DMS114 treated with DMSO at 0.1 percent for 48 hours (cell line): ENCODE results near the gene ESPL1.

Experiments
- DNase-seq: peaks from one replicate; lab custom pipeline; 2025; ENCODE audit not compliant: unreplicated experiment; lab: John Stamatoyannopoulos, UW

Gene ESPL1

GRCh38 chr12:53255996-53256395 is 12.1 kb upstream of the ESPL1 start:
- DNase-seq: no peak

GRCh38 chr12:53258541-53259539 is 9.3 kb upstream of the ESPL1 start:
- no peak for DNase-seq

DNA sequence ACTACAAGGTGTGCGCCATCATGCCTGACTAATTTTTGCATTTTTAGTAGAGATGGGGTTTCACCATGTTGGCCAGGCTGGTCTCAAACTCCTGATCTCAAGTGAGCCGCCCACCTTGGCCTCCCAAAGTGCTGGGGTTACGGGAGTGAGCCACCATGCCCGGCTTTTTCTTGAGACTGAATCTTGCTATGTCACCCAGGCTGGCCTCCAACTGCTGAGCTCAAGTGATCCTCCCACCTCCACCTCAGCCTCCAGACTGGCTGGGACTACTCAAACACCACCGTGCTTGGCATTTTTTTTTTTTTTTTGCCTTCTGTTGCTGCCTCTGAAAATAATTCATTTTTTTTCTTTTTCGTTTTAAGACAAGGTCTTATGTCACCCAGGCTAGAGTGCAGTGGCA is 8.2 kb upstream of the ESPL1 start:
- no peak for DNase-seq

GRCh38 chr12:53265783-53266182 is 2.3 kb upstream of the ESPL1 start:
- DNase-seq: no peak

DNA sequence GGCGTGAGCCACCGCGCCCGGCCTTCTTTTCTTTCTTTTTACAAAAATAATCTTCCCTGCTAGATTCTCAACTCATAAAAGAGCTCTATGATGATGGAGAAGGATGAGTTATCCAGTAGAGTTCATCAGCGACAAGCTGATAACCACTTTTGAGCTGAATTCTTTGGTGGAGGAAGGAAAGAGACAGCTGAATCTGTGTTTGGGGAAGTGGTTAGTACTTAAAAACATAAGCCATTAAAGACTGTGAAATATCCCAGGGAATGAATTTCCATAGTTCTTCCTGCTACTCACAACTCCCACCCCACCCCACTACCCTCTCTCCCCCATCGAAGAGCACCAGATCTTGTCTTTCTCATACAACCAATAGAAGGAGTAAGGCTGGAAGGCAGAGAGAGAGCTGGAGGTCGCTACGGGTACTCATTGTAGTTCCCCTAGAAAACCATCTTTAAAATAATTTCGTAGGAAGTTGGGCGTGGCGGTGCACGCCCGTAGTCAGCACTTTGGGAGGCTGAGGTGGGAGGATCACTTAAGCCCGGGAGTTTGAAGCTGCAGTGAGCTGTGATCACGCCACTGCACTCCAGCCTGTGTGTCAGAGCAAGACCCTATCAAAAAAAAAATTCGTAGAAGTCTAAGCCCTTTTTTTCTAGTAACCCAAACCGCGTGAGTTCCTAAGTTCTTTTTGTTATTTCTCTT is 647 bp upstream of the ESPL1 start:
- DNase-seq: no peak

GRCh38 chr12:53268630-53269562 is 797 bp downstream of the ESPL1 start:
- no peak for DNase-seq

- no peak for DNase-seq
Observed at GRCh38 chr12:53274445-53274844, 6.3 kb downstream of the ESPL1 start.

GRCh38 chr12:53276511-53276910 is 8.4 kb downstream of the ESPL1 start:
- no peak for DNase-seq

- DNase-seq: no peak
Observed at GRCh38 chr12:53277981-53278380, 9.9 kb downstream of the ESPL1 start.

DNA sequence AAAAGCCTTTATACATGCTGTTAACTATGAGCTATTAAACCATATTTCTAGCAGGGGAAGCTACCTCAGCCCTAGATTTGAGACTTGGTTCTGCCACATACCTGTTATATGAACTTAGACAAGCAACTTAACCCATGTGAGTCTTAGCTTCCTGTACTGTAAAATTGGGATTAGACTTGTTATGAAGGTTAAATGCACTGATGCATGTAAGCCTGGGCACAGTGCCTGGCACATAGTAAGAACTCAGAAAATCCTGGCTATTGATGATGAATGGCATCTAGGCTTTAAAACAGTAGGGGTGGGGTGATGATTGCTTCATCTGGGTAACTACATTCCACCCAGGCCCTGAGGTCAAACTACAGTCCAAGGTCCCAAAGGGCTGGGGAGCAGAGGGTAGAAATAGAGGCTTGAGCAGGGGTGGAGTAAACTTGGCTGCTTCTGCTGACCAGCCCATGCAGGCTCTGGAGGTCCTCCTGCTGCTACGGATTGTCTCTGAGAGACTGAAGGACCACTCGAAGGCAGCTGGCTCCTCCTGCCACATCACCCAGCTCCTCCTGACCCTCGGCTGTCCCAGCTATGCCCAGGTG is 11.3 kb downstream of the ESPL1 start:
- no peak for DNase-seq

- no peak for DNase-seq
Observed at GRCh38 chr12:53279888-53280498, 11.9 kb downstream of the ESPL1 start.

DNA sequence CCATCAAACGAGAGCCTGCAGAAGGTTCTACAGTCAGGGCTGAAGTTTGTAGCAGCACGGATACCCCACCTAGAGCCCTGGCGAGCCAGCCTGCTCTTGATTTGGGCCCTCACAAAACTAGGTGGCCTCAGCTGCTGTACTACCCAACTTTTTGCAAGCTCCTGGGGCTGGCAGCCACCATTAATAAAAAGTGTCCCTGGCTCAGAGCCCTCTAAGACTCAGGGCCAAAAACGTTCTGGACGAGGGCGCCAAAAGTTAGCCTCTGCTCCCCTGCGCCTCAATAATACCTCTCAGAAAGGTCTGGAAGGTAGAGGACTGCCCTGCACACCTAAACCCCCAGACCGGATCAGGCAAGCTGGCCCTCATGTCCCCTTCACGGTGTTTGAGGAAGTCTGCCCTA is 18.3 kb downstream of the ESPL1 start:
- no peak for DNase-seq

- DNase-seq: peak; percentile 25
Observed at GRCh38 chr12:53287741-53288216, 19.7 kb downstream of the ESPL1 start.

DNA sequence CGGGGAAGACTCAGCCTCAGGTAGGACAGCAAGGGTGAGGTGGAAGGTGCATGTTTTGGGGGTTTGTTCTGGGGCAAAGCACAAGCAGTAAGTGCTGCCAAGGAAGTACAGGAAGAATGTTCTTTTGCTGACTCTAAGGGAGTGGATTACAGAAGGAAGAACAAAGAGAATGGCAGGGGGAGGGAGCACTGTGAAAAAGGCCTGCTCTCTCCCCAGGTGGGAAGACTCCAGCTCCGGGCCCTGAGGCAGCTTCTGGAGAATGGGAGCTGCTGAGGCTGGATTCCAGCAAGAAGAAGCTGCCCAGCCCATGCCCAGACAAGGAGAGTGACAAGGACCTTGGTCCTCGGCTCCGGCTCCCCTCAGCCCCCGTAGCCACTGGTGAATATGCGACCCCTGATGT is 20.2 kb downstream of the ESPL1 start:
- DNase-seq: no peak

- no peak for DNase-seq
Observed at GRCh38 chr12:53289891-53290290, 21.8 kb downstream of the ESPL1 start.

DNA sequence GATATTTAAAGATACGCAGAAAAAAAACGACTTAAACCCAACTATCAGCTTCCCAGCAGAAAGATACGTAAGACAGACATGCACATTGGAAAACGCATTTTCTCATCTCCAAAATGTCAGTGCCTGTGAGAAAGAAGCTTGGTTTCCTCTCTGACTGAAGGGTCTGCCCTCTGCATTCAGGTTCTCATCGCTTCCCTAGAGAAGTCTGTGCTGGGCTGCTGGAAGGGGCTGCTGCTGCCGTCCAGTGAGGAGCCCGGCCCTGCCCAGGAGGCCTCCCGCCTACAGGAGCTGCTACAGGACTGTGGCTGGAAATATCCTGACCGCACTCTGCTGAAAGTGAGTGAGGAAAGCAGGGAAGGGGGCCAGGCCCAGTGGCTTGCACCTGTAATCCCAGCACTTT is 22.6 kb downstream of the ESPL1 start:
- no peak for DNase-seq

DNA sequence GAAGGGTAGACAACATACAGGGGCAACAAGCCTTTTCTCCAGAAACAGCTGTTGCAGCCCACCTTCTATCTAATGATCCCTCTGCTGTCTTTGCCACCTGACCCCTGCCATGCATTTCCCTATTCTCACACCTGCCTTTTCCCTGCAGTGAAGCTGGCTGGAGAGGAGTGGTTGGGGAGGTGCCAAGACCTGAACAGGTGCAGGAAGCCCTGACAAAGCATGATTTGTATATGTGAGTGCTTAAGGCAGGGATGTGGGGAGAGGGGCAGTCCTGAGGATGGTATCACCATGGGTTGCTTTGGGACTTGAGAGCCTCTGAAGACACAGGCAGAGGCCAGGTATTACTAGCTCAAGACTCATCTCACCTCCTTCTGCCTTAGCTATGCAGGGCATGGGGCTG is 24.3 kb downstream of the ESPL1 start:
- no peak for DNase-seq

DNA sequence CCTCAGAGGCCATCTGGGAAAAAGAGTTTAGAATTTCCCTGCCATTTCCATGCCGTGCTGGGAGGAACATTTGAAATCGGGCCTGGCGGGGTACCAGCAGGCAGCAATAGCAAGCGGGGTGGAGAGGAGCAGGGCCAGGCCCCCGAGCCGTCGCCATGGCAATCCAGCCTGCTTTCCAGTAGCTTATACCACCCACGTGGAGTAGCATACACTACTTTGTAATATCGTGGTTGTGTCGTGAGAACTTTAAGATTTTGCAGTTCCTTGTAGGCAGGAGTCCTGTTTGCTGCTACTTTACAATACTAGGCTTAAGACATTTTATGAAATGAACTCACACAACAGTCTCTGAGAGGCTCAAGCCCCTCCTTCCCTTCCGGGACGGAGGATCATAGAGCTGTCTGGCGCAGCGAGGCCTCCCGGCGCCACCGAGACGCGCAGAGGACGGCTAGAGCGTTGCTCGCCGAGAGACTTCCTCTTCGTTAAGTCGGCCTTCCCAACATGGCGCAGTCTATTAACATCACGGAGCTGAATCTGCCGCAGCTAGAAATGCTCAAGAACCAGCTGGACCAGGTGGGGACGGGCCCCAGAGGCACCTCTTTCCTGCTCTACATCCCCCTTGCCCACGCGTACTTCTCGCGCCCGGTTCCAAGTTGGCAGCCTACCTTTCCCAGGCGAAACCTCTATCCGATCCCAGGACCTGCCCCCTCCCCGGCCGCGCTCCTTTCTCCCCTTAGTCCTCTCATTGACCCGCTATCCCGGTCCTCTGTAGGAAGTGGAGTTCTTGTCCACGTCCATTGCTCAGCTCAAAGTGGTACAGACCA is 27.2 kb downstream of the ESPL1 start, which contains the start of gene PFDN5:
Gene PFDN5, plus strand, starts transcription at position 473 of the 821 bp plus-strand sequence. Its CDS starts 26 bp downstream, at position 499.
- peak; percentile 79 for DNase-seq

DNA sequence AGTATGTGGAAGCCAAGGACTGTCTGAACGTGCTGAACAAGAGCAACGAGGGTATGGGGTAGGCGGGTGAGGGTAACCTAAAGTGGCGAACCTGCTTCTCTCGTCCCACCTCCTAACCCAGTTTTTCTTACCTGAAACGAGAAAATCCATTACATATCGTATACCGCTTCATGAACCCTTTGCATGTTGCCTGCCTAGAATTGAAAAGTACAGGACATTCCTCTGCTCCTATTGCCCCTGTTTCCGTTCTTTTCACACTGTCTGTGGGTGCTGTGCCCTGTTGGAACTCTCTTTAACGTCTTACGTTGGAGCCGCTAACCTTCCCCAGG is 27.8 kb downstream of the ESPL1 start:
- DNase-seq: no peak
